GM19238 (cell line): ENCODE results near the gene MEIKIN.

Experiments used
- DNase-seq: peaks from one replicate; pipeline ENCODE4 v3.0.0; 2011; ENCODE audit warnings: low spot score; ENCODE audit not compliant: insufficient read length

Gene MEIKIN

GRCh38 chr5:131773805-131774204 lies 171.7 kb downstream of the MEIKIN start:
- DNase-seq = no peak

- no peak for DNase-seq
These were observed 173.8 kb downstream of the MEIKIN start for GRCh38 chr5:131771692-131772091.

GRCh38 chr5:131769961-131770360 lies 175.5 kb downstream of the MEIKIN start:
- DNase-seq = no peak

GRCh38 chr5:131769336-131769735 lies 176.1 kb downstream of the MEIKIN start:
- DNase-seq = no peak

GRCh38 chr5:131767891-131768290 lies 177.6 kb downstream of the MEIKIN start:
- DNase-seq = no peak

- no peak for DNase-seq
These were observed 178.8 kb downstream of the MEIKIN start for GRCh38 chr5:131766689-131767088.

- no peak for DNase-seq
These were observed 180.2 kb downstream of the MEIKIN start for GRCh38 chr5:131765261-131765660.

GRCh38 chr5:131763968-131764367 lies 181.5 kb downstream of the MEIKIN start:
- no peak for DNase-seq

GRCh38 chr5:131760793-131761192 lies 184.7 kb downstream of the MEIKIN start:
- no peak for DNase-seq

GRCh38 chr5:131759704-131760103 lies 185.8 kb downstream of the MEIKIN start:
- DNase-seq = no peak

- DNase-seq = no peak
These were observed 187.0 kb downstream of the MEIKIN start for GRCh38 chr5:131758520-131758900.

- DNase-seq = no peak
These were observed 187.5 kb downstream of the MEIKIN start for GRCh38 chr5:131757830-131758519.
